ENCODE measurements around the gene BRDT. TPM values are rescaled to one million over a fixed set of nuclear protein-coding genes. Genes with fewer than 3 reads are reported as not detected.

BRDT gene
- total and polyA plus RNA-seq, 2 of the 13 experiments (the other 11 are each of a cell fraction or from before 2014, with no cell fraction given), result not detected

DNA sequence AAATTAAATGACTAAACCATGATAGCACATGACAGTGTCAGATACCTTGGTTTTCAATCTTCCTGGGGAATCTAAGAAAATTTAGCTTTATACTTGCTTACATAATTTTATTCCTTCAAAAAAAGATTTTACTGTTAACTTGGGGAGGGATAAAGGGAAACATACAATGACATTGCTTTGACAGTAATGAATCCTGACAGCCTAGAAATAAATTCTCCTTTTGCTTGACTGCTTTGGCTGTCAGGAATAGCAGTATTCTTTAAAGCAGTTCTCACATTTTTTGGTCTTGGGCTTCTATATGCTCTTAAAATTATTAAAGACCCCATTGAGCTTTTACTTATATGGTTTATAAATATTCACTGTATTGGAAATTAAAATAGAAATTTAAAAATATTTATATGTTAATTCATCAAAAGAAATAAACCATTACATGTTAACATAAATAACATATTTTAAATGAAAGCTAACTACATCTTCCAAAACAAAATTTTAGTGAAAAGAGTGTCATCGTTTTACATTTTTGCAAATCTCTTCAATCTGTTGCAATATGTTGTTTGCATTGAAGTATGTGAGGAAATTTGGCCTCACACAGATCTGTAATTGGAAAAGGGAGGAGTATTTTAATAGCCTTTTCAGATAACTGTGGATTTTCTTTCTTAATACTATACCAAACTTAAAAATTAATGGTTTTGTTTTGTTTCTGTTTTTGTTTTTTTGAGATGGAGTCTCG is 96.7 kb downstream of the BRDT start:
- WGBS (ENCODE audit: low lambda C conversion rate), result 26% methylated on average over 2 of the region's 2 CpGs
- Histone ChIP-seq H3K9ac (ENCODE audit: insufficient read depth, low read depth, low read length) (no peak overlapping the region), H3K79me2 (ENCODE audit: insufficient read depth, low read length) (no peaks in the 10 kb centered on the region), H4K20me1 (ENCODE audit: insufficient read depth, low read length) (no peaks in the 10 kb centered on the region), H3K9me3 (ENCODE audit: low read length) (no peaks in the 10 kb centered on the region), H3K27ac (ENCODE audit: extremely low read length, insufficient read depth, low read length) (no peak overlapping the region), H3K4me2 (ENCODE audit: low read depth, low read length) (no peak overlapping the region), H3K36me3 (replicated peaks in 1 of 2; ENCODE audit: control insufficient read depth in 1 of 2, insufficient read depth in 2 of 2, low read length in 2 of 2) (no peaks in the 10 kb centered on the region), H2AFZ (ENCODE audit: low read length) (no peak overlapping the region), H3K27me3 (ENCODE audit: control insufficient read depth in 1 of 2, insufficient read depth in 2 of 2, low read length in 2 of 2) (no peaks in the 10 kb centered on the region), H3K4me3 (replicated peaks in 1 of 3; ENCODE audit: insufficient read depth in 1 of 3, low read depth in 2 of 3, low read length in 3 of 3) (no peak overlapping the region), H3K4me1 (ENCODE audit: insufficient read depth, low read length) (no peaks in the 10 kb centered on the region)
- FAIRE-seq, result no peak
- BruUV-seq (replicated peaks), result no TSS peak
- in situ Hi-C loops (cut with HindIII; ENCODE audit: extremely low pct_ligation_motif_present, low pct_unique_long_range_greater_than_20kb), result no loop called here
- CTCF ChIA-PET (ENCODE audit: low intra/inter-chr PET ratio, low total read pairs), result no interaction called here
- no peak for TF ChIP-seq PPARG (CRISPR knock-in tag; conservative IDR thresholded peaks at IDR 0.05)
- TF ChIP-seq DZIP1 (CRISPR knock-in tag; IDR thresholded peaks at IDR 0.05), result no peak
- no peak for TF ChIP-seq ZNF75D (CRISPR knock-in tag; IDR thresholded peaks at IDR 0.05; ENCODE audit: borderline replicate concordance)
- TF ChIP-seq ATF1 (CRISPR knock-in tag; IDR thresholded peaks at IDR 0.05), result no peak
- TF ChIP-seq SMAD9 (CRISPR knock-in tag; IDR thresholded peaks at IDR 0.05), result no peak
- TF ChIP-seq IKZF5 (CRISPR knock-in tag; IDR thresholded peaks at IDR 0.05), result no peak
- no peak for TF ChIP-seq RBFOX2 (IDR thresholded peaks at IDR 0.05; ENCODE audit: low read depth, low read length)
- no peak for TF ChIP-seq ISL2 (CRISPR knock-in tag; IDR thresholded peaks at IDR 0.05)
- TF ChIP-seq TCF7L2 (IDR thresholded peaks at IDR 0.05; ENCODE audit: low read depth, low read length), result no peak
- no peak for TF ChIP-seq ZNF407 (CRISPR knock-in tag; IDR thresholded peaks at IDR 0.05; ENCODE audit: not compliant biosample characterization)
- no peak for TF ChIP-seq SNRNP70 (IDR thresholded peaks at IDR 0.05; ENCODE audit: low read depth, low read length)
- no peak for TF ChIP-seq ZNF580 (CRISPR knock-in tag; IDR thresholded peaks at IDR 0.05; ENCODE audit: borderline replicate concordance, low read depth)
- POLR2A ChIA-PET, result no interaction called here
- no peak for DNase-seq (ENCODE audit: low spot score)
- intact Hi-C loops (cut with micrococcal nuclease; ENCODE audit: unreplicated experiment), result no loop called here
- no peak for ATAC-seq

All from HepG2 (cell line).